Thoracic aorta (tissue), 2 donors: ENCODE results near the gene AKAP3. TPM values are rescaled to one million over a fixed set of nuclear protein-coding genes. Genes with fewer than 3 reads are reported as not detected.

Source experiments
- ATAC-seq: fragments of 150-250 bp; one replicate; pipeline ENCODE4 v1.8.0; 2017; ENCODE audit warnings: low read depth; ENCODE audit not compliant: insufficient number of reproducible peaks, low FRiP score
- DNase-seq: peaks from one replicate; pipeline ENCODE4 v3.0.0-alpha.2; 2020; ENCODE audit warnings: low spot score
- H3K27ac ChIP-seq, 2 donors: fragments of 200-600 bp; sonication (generic); 1 replicate in 1 of 2; 2 replicates in 1 of 2; pipeline ENCODE4 v1.5.1; 2016; ENCODE audit warnings: mild to moderate bottlenecking in 2 of 2, moderate library complexity in 2 of 2
- H3K27me3 ChIP-seq: fragments of 200-600 bp; sonication (generic); replicated peaks from 2 replicates; pipeline ENCODE4 v1.6.0; 2016; ENCODE audit warnings: mild to moderate bottlenecking; ENCODE audit not compliant: insufficient read depth
- H3K36me3 ChIP-seq: fragments of 200-600 bp; sonication (generic); one replicate; pipeline ENCODE4 v1.5.1; 2016
- H3K4me1 ChIP-seq, 2 donors: fragments of 200-600 bp; sonication (generic); 1 replicate in 1 of 2; 2 replicates in 1 of 2; pipeline versions ENCODE4 v1.5.1 to v1.6.0; 2016; ENCODE audit warnings: low read depth in 2 of 2, mild to moderate bottlenecking in 1 of 2; ENCODE audit not compliant: control insufficient read depth in 1 of 2
- H3K4me3 ChIP-seq: fragments of 200-600 bp; sonication (generic); 2 replicates; pipeline ENCODE4 v1.5.1; 2016; ENCODE audit warnings: mild to moderate bottlenecking
- H3K9me3 ChIP-seq: fragments of 200-600 bp; sonication (generic); 2 replicates; pipeline ENCODE4 v1.5.1; 2016
- CTCF ChIP-seq: fragments of 200-600 bp; sonication (generic); IDR thresholded peaks from one replicate; pipeline ENCODE4 v1.5.1; 2019; ENCODE audit warnings: antibody characterized with exemption
- total RNA-seq, 2 donors: library from RNA; depleted of rRNA; stranded (reverse); fragments of >200 nt; gene quantifications; one replicate each; pipeline versions ENCODE4 v1.1.0 to v1.2.3, GENCODE V29; 2016

Gene AKAP3
- total RNA-seq, 2 donors from 2014 or later = 1.4 to 3.3 TPM

GRCh38 chr12:4665236-4665635 lies 16.4 kb upstream of the AKAP3 start:
- peaks cover 64% of the 10 kb centered on the region for H3K36me3 ChIP-seq
- no peak for TF ChIP-seq CTCF
- DNase-seq = no peak
- no peaks in the 10 kb centered on the region for H3K9me3 ChIP-seq
- H3K27me3 ChIP-seq = no peaks in the 10 kb centered on the region
- H3K4me3 ChIP-seq = no peak overlapping the region
- no peak for ATAC-seq
- no peak overlapping the region for H3K27ac ChIP-seq
- H3K4me1 ChIP-seq = no peaks in the 10 kb centered on the region

GRCh38 chr12:4663971-4664505 lies 15.2 kb upstream of the AKAP3 start:
- no peaks in the 10 kb centered on the region for H3K9me3 ChIP-seq
- no peak for TF ChIP-seq CTCF
- H3K27ac ChIP-seq = no peak overlapping the region
- DNase-seq (no peak), ATAC-seq (no peak)
- no peaks in the 10 kb centered on the region for H3K27me3 ChIP-seq
- no peaks in the 10 kb centered on the region for H3K4me1 ChIP-seq
- H3K4me3 ChIP-seq = no peak overlapping the region
- H3K36me3 ChIP-seq = peaks cover 64% of the 10 kb centered on the region

- no peak for TF ChIP-seq CTCF
- H3K27ac ChIP-seq = no peak overlapping the region
- DNase-seq (no peak), ATAC-seq (no peak)
- H3K4me1 ChIP-seq = peaks cover 14 to 18% of the 10 kb centered on the region in 2 donors
- no peak overlapping the region for H3K4me3 ChIP-seq
- no peaks in the 10 kb centered on the region for H3K27me3 ChIP-seq
- no peaks in the 10 kb centered on the region for H3K9me3 ChIP-seq
- peaks cover 16% of the 10 kb centered on the region for H3K36me3 ChIP-seq
Measured at GRCh38 chr12:4653691-4654090, 4.8 kb upstream of the AKAP3 start.

- peaks cover 16% of the 10 kb centered on the region for H3K36me3 ChIP-seq
- TF ChIP-seq CTCF = no peak
- no peaks in the 10 kb centered on the region for H3K27me3 ChIP-seq
- peaks cover 14 to 19% of the 10 kb centered on the region in 2 donors for H3K4me1 ChIP-seq
- DNase-seq (no peak), ATAC-seq (no peak)
- H3K27ac ChIP-seq = no peak overlapping the region
- H3K9me3 ChIP-seq = no peaks in the 10 kb centered on the region
- H3K4me3 ChIP-seq = no peak overlapping the region
Measured at GRCh38 chr12:4653257-4653656, 4.4 kb upstream of the AKAP3 start.

- Histone ChIP-seq H3K27ac (peak overlapping the region; percentile 83 to 87), H3K4me3 (peak overlapping the region; percentile 89), H3K9me3 (no peaks in the 10 kb centered on the region), H3K36me3 (no peaks in the 10 kb centered on the region), H3K27me3 (no peaks in the 10 kb centered on the region), H3K4me1 (peaks cover 14 to 26% of the 10 kb centered on the region in 2 donors)
- no peak for ATAC-seq
- no peak for TF ChIP-seq CTCF
- DNase-seq = no peak
Measured at GRCh38 chr12:4649358-4649661, 459 bp upstream of the AKAP3 start.
